ENCODE results near the gene IPO13. TPM values are rescaled to one million over a fixed set of nuclear protein-coding genes. Genes with fewer than 3 reads are reported as not detected.

The IPO13 gene, protein sequence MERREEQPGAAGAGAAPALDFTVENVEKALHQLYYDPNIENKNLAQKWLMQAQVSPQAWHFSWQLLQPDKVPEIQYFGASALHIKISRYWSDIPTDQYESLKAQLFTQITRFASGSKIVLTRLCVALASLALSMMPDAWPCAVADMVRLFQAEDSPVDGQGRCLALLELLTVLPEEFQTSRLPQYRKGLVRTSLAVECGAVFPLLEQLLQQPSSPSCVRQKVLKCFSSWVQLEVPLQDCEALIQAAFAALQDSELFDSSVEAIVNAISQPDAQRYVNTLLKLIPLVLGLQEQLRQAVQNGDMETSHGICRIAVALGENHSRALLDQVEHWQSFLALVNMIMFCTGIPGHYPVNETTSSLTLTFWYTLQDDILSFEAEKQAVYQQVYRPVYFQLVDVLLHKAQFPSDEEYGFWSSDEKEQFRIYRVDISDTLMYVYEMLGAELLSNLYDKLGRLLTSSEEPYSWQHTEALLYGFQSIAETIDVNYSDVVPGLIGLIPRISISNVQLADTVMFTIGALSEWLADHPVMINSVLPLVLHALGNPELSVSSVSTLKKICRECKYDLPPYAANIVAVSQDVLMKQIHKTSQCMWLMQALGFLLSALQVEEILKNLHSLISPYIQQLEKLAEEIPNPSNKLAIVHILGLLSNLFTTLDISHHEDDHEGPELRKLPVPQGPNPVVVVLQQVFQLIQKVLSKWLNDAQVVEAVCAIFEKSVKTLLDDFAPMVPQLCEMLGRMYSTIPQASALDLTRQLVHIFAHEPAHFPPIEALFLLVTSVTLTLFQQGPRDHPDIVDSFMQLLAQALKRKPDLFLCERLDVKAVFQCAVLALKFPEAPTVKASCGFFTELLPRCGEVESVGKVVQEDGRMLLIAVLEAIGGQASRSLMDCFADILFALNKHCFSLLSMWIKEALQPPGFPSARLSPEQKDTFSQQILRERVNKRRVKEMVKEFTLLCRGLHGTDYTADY
- total RNA-seq: 30.4 TPM

- DNase-seq (ENCODE audit: low read depth in 2 of 3, low spot score in 2 of 3): peak; percentile 96
Observed at GRCh38 chr1:43946236-43947060, at the start of gene IPO13. TSS of gene IPO13 (plus strand) at chr1:43946950. CDS start at chr1:43947601, 651 bp downstream.

DNA sequence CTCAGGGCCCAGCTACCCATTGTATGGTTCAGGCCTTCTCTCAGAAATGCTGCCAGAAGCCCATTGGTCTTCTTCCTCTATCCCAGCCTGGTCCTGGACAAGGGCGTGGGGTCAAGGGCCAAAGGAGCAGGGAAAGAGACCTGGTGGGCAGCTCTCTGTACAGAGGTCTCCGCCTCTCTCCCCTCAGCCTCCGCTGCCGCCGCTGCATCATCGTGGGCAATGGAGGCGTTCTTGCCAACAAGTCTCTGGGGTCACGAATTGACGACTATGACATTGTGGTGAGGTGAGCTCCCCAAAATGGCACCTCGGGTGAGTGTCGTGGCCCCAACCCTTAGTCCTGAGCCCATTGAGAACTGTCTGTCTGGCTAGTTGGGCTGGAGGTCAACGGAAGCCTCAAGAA is 47.8 kb upstream of the IPO13 start:
- DNase-seq (ENCODE audit: low read depth in 2 of 3, low spot score in 2 of 3): no peak

- no peak for DNase-seq (ENCODE audit: low read depth in 2 of 3, low spot score in 2 of 3)
Observed at GRCh38 chr1:43900386-43900785, 46.4 kb upstream of the IPO13 start.

DNA sequence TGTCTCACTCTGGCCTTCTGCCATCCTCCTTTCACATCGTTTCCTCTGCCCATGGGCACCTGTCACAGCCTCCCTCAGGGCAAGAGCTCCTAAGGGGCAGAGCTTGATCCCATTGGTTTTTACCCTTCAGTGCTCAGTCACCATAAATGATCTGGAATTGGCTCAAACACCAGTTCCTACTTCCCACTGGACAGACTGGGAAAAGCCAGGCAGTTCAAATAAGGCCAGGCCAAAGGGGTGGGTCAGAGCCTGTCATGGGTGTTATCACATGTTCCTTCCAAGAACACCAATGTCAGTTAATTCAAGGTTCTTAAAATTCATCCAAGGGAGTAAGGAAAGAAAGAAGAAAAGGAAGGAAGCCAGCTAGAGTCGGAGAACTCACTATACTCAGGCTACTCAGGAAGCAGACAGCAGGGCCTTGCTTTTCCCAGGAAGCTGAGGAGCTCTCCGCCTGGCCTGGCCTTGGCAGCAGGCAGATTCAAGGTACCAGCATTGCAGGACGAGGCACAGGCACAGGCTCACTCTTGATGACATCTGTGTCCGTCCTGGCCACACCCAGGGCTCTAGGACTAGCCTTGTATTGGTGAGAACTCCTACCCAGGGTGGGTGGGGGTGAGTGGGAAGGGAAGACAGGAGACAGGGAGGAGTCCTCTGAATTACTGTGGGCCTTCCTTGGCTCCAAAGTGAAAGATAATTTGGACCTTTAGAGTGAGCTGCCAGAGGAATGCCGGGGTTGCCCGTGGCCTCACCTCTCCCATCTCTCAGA is 45.4 kb upstream of the IPO13 start:
- DNase-seq (ENCODE audit: low read depth in 2 of 3, low spot score in 2 of 3): no peak

DNA sequence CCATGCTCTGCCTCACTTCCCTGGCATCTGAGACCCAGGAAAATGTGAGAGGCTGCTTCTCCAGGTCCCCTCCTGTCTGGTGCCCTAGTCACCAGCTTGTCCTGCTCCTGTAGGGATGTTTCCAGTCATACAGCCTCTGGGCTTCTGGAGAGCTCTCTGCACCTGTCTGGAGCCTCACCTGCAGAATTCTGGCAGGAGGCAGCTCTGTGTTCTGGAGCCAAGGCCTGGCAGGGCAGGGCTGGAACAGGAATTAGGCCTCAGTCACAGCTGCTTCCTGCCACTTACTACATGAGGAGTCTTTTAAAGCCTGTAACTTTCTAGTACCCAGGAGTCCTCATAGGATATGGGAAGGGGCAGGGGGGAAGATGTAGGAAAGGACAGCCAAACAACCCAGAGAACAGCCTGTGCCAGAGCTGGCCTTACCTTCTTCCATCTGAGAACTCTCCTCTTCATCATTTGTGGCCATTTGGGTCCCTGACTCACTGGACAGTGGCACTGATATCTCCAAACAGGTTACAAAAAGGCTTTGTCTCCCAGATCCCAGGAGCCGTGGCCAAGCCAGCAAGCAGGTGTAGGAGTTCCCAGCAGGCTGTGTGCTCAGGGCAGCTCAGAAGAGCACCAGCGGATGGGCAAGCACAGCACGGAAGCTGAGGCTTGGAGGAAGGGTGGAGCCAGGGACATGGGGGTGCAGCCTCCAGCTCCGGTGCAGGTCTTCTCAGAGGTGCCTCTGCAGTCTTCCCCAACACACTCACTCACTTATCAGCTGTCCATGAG is 44.5 kb upstream of the IPO13 start:
- DNase-seq (ENCODE audit: low read depth in 2 of 3, low spot score in 2 of 3): no peak

GRCh38 chr1:43904660-43905551 is 41.8 kb upstream of the IPO13 start:
- DNase-seq (ENCODE audit: low read depth in 2 of 3, low spot score in 2 of 3): no peak

- DNase-seq (ENCODE audit: low read depth in 2 of 3, low spot score in 2 of 3): no peak
Observed at GRCh38 chr1:43908226-43908625, 38.5 kb upstream of the IPO13 start.

GRCh38 chr1:43908858-43909257 is 37.9 kb upstream of the IPO13 start:
- no peak for DNase-seq (ENCODE audit: low read depth in 2 of 3, low spot score in 2 of 3)

- no peak for DNase-seq (ENCODE audit: low read depth in 2 of 3, low spot score in 2 of 3)
Observed at GRCh38 chr1:43910343-43910742, 36.4 kb upstream of the IPO13 start.

DNA sequence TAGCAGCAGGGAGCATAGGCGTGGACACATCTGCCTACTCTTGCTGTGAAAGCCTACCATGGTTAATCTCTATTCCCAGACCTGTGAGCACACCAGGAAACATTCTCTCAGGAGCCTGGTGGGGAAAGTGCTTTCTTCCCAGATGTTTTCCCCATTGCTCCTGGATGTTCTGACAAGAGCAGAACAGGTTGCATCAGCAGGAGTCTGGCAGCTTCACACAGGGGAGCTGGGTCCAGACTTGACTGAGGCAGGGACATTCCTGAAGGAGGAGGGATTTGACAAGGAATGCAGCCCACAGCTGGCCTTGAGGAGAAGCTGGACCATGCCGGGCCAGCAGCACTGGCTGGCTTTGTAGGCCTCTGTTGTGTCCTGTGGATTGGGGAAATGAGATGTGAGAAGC is 34.1 kb upstream of the IPO13 start:
- no peak for DNase-seq (ENCODE audit: low read depth in 2 of 3, low spot score in 2 of 3)

- DNase-seq (ENCODE audit: low read depth in 2 of 3, low spot score in 2 of 3): no peak
Observed at GRCh38 chr1:43913051-43913501, 33.7 kb upstream of the IPO13 start.

DNA sequence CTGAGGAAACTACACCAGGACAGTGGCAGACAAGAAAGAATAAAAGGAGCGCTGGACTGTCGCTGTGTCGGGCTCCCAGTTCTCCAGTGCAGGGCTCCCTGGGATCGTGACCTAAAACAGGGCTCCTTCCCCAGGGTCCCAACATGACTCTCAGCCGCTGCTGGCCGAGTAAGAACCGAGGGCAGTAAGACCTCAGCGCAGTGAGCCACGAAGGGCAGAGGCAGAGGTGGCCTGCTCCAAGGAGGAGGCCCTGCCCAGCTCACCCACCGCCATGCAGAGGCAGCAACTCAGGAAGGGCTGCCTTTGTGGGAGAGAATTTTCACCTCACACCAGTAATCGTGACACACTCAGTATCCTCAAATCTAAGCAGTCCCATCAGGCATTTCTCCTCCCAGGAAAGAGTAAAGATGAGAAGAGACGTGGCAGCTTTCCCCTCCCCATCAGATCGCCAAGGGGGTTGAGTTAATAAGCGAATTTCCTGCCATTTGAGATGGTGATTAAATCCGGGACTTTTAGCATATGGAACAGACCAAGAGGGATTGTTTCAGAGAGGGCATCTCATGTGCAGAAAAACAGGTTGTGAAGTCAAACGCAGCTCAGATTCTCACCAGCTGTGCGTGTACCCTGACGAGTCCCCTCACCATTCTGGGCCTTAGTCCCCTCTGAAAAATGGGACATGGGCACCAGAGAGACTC is 32.9 kb upstream of the IPO13 start:
- no peak for DNase-seq (ENCODE audit: low read depth in 2 of 3, low spot score in 2 of 3)

GRCh38 chr1:43914576-43915525 is 31.9 kb upstream of the IPO13 start:
- DNase-seq (ENCODE audit: low read depth in 2 of 3, low spot score in 2 of 3): no peak

- no peak for DNase-seq (ENCODE audit: low read depth in 2 of 3, low spot score in 2 of 3)
Observed at GRCh38 chr1:43919906-43920305, 26.8 kb upstream of the IPO13 start.

- DNase-seq (ENCODE audit: low read depth in 2 of 3, low spot score in 2 of 3): no peak
Observed at GRCh38 chr1:43921022-43921421, 25.7 kb upstream of the IPO13 start.

GRCh38 chr1:43924516-43924915 is 22.2 kb upstream of the IPO13 start:
- no peak for DNase-seq (ENCODE audit: low read depth in 2 of 3, low spot score in 2 of 3)
